ENCODE measurements around the gene PCBP4.
A peak's percentile ranks its signal among the peaks of the same experiment; 100 is the strongest.

The PCBP4 gene

DNA sequence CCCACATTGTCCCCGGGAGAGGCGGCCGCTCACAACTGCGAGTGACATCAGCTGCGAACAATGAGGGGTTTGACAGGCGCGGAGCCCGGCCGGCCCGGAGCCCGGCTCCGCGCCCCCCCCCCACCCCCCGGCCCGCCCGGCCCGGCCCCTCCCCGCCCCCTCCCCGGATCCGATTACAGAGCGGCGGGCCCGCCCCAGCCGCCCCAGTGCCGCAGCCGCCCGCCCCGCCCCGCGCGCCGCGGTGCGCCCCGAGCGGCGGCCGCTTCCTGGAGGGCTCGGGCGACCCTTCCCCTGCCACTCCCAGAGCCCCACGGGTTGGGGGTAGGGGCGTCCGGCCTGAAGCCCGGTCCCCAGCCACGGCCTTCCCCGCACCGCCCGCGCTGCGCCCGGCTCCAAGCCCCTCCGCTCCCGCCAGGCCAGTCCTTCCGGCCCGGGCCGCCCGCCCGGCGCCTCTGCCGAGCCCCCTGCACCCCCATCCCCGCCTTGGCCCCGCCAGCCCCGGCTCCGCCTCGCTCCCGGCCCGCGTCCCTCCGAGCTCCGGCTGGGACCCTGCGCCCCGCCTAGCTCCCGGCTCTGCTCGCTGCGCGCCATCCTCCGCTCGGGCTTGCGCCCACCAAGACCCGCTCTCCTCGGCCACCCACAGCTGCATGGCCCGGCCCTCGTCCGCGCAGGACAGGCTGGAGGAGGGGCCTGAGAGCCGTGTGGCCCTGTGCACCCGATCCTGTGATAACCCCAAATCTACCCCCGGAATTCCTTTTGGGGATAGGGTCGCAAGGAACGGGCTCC lies at the start of gene PCBP4:
TSS of gene PCBP4 (minus strand) at position 71 of the 786 bp plus-strand sequence. CDS start 6,214 bp downstream, outside the sequence.
- no peak for DNase-seq (ENCODE audit: low read depth in 2 of 2)

- DNase-seq (ENCODE audit: low read depth in 2 of 2): no peak
These were observed 48.4 kb upstream of the PCBP4 start for GRCh38 chr3:52015438-52016228.

DNA sequence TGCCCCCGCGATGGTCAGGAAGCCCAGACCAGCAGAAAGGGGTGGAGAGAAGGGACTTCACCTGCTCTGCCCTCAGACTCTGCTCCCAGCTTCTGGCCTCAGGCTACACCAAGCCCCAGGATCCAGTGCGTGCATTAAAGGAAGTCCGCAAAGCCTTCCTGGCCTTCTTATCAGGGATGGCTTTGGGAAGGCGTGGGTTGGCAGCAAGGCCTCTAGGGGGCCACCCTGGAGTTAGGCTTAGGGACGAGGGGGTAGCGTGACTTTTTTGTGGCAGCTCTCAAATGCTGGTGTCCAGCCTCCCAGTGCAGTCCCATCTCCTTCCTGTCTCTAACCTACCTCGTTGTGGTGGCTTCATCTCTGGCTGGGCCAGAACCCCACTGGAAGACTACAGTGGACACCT lies 47.4 kb upstream of the PCBP4 start:
- DNase-seq (ENCODE audit: low read depth in 2 of 2): no peak

DNA sequence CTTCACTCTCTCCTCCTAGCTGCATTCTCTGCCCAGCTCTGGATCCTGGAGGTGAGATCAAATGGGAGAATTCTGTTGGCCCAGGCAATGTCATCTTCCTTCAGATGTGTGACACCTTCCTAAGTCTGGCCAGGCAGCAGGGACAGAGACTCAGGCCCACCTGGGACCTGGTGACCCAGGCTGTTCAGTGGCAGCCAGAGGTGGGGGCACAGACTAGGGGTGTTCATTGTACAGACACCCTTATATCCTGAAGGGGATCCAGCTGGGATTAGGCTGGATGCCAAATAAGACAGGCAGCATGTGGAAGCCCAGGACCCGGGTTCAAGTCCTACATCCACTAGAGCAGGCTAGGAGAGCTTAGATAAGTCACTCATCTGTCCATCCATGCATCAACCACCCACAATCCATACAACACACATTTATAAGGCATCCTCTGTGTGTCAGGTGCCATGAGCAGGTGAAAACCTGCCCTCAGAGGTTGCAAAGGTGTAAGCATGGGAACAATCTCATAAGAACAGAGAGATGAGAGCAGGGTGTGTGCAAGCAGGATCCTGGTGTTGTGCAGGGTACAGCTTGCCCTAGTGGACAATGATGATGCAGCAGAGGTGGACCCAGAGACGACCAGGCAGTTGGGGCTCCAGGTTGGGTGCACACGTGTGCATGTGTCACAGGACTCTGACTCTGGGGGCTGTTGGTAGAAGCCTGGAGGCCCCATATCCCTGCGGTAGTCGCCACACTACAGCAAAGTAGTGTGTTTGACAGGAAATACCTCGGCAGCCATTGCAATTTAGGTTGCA lies 46.7 kb upstream of the PCBP4 start:
- DNase-seq (ENCODE audit: low read depth in 2 of 2): no peak

DNA sequence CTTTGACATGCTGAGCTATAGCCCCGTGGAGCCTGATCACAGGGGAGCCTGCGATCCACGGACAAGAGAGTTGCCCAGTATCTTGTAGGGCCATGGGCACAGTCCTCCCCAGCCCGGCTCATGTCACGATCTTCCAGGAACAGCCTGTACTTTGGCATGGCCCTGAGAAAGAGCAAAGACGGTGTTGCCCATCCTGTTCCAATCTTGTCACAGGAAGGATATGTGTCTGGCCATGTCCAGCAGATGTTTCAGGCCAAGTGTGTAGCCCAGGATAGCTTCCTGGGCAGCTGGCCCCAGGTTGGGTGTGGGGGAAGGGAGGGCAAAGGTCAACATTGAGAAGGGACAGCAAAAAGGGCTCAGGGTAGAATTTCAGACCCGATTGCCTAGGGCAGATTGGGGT lies 45.4 kb upstream of the PCBP4 start:
- DNase-seq (ENCODE audit: low read depth in 2 of 2): no peak

DNA sequence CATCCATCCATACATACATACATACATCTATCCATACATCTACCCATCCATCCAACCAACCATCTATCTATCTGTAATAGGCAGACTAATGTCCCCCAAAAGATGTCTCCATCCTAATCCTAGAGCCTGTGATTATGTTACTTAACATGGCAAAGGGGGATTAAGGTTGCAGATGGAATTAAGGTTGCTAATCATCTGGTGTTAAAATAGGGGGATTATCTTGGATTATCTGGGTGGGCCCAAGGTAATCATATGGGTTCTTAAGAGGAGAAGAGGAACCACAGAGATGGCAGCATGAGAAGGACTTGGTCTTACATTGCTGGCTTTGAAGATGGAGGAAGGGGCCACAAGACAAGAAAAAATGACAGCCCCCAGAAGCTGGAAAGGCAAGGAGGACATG lies 43.2 kb upstream of the PCBP4 start:
- no peak for DNase-seq (ENCODE audit: low read depth in 2 of 2)

DNA sequence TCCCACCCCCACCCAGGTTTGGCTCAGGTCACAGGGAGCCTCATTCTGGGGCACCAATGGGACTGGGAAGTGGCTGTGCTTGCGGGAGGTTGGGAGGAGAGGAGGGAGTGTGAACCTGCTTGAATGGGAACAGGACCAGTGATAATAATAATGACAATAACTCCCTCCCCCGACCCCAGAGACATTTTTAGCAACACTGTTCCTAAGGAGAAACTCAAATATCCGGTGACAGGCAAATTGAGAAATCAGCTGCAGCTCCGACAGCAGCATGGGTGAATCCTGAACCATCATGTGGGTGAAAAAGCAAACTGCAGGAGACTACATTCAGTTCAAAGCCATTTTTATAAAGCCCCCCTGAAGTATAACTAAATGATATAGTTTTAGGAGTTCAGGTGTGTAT lies 40.0 kb upstream of the PCBP4 start:
- DNase-seq (ENCODE audit: low read depth in 2 of 2): no peak

- DNase-seq (ENCODE audit: low read depth in 2 of 2): no peak
These were observed 39.5 kb upstream of the PCBP4 start for GRCh38 chr3:52006820-52007133.

DNA sequence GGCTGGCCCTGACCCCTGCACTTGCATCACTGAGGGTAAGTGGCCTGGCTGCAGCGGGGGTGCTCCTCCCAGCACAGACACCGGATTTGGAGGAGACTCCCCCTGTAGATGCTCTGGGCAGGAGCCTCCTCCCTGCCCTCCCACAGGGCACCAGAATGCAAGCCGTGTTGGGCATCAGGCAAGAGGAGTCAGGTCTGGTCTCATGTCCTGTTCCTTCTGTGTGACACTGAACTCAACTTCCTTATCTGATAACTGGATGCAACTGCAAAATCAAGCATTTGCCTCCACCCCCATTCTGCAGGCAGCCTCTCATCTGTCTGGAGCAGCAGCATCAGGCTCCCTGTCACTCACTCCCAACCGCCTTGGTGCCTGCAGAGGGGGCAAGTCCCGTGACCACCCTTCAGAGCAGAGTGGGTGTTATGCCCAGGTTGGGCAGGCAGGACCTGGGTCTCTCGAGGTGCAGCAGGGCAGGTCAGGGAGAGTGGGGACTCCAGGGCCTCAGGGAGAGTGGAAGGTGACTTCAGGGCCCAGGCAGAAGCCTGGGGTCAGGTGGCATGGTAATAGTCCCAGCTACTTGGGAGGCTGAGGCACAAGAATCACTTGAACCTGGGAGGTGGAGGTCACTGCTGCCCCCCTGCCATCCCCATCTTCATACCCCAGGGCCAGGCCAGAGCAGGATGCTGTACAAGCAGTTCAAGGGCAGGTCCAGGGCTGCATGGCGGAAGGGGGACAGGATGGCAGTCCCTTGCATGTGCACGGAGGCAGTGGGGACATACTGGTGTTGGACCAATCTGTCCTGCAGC lies 39.0 kb upstream of the PCBP4 start:
- DNase-seq (ENCODE audit: low read depth in 2 of 2): no peak

DNA sequence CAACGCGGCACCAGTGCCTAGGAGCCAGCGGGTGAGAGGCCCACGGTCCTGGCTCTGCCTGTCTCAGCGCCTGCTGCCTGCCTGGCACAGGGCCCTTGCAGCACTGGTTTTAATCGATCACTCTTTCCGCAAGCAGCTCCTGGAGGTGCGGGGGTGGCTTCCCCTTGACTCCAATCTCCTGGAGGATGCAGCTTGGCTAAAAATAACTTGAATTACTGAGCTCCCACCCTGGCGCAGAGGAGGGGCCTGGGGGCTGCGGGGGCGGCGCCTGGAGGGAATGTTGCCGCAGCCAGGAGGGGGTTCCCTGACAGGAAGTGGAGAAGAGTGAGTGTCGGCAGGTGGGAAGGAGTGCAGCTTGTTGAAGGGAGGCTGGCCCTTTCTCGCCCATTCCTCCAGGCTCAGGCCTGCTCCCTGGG lies 38.3 kb upstream of the PCBP4 start:
- no peak for DNase-seq (ENCODE audit: low read depth in 2 of 2)

DNA sequence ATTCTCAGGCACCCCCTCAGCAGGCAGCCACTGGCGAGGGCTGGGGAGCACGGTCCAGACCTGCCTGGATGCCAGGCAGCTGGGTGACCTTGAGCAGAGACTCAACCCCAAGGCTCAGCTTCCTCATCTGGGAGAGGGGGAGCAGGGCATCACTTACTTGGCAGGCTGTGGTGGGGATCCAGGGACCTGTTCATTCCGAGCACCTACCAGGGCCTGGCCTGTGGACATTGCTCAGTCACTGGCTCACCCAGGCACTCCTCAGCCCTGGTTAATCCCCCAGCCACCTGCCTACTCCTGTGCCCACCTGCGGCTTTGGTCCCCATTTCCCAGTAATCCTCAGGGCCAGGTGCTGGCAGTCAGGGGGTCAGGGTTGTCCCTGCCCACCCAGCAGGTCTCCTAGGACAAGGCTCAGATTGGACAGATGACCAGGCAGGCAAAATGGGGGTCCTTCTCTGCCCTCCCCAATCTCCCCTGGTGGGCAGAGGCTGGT lies 37.7 kb upstream of the PCBP4 start:
- no peak for DNase-seq (ENCODE audit: low read depth in 2 of 2)

GRCh38 chr3:52004163-52004787 lies 37.0 kb upstream of the PCBP4 start:
- no peak for DNase-seq (ENCODE audit: low read depth in 2 of 2)

- no peak for DNase-seq (ENCODE audit: low read depth in 2 of 2)
These were observed 35.5 kb upstream of the PCBP4 start for GRCh38 chr3:52002748-52003147.

DNA sequence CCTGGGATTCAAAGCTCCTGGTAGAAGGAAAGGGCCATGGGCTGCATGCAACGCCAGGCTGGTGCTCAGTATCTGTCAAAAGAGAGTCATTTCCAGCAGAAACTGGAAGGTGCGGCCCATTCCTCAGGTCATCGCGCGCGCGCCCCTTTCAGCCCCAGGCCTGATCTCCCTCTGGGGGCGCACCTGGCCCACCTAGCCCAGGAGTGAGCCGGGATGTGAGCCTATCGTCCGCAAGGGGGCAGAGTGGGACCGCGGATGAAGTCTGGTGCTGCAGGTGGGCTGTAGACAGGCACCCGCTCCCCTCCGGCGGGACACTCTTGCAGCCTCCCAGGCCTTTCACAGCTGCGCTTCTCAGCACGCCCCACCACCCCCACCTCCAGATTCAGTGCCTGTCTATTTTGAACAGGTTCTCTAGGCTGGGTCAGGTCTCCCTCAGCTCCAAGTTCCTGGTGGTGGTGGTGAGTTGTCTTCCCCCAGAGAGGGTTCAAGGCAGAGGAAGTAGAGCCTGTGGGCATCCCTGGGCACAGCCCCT lies 34.3 kb upstream of the PCBP4 start:
- peak; percentile 64 to 74 for DNase-seq (ENCODE audit: low read depth in 2 of 2)

- no peak for DNase-seq (ENCODE audit: low read depth in 2 of 2)
These were observed 32.6 kb upstream of the PCBP4 start for GRCh38 chr3:51999846-52000245.

DNA sequence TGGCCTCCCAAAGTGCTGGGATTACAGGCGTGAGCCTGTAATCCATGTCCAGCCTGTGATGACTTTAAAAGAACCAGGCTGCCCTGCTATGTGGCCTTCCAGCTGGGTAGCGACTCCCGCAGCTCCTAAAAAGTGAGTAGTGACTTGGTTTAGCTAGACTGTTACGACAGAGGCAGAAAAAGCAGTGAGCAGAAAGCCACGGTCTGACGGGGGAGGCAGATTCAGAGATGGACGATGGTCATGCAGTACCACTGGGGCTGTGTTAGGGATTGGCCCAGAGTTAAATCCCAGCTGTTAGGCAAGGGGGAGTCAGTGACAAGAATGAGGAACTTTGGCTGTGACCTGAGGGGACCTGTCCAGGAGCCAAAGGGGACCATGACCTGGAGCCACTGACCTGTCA lies 31.5 kb upstream of the PCBP4 start:
- no peak for DNase-seq (ENCODE audit: low read depth in 2 of 2)

DNA sequence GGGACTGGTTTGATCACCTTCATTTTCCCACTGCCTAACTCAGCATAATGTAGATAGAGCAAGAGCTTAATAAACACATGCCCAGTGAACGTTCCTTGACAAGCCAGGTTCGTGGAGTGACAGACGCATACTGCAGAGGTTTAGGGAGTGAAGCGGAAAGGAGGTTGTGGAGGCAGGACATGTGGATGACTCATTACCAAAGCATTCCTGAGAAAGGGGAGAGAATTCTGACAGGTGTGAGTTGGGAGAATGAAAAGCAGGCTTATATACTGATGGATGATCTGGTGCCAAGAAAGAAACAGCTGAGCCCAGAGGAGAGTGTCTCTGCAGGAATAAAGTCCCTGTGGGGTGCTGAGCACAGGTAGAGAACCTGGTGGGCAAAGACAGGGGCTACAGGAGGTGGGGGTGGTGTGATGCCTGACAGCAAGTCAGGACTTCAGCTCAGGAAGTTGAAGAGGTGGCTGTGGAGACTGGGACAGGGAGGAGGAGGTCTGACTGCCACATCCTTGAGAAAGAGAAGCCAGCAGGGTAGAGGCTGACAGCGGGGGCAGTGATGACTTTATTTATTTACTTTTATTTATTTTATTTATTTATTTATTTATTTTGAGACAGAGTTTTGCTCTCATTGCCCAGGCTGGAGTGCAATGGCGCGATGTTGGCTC lies 30.8 kb upstream of the PCBP4 start:
- DNase-seq (ENCODE audit: low read depth in 2 of 2): no peak

GRCh38 chr3:51997172-51997571 lies 29.9 kb upstream of the PCBP4 start:
- DNase-seq (ENCODE audit: low read depth in 2 of 2): no peak

DNA sequence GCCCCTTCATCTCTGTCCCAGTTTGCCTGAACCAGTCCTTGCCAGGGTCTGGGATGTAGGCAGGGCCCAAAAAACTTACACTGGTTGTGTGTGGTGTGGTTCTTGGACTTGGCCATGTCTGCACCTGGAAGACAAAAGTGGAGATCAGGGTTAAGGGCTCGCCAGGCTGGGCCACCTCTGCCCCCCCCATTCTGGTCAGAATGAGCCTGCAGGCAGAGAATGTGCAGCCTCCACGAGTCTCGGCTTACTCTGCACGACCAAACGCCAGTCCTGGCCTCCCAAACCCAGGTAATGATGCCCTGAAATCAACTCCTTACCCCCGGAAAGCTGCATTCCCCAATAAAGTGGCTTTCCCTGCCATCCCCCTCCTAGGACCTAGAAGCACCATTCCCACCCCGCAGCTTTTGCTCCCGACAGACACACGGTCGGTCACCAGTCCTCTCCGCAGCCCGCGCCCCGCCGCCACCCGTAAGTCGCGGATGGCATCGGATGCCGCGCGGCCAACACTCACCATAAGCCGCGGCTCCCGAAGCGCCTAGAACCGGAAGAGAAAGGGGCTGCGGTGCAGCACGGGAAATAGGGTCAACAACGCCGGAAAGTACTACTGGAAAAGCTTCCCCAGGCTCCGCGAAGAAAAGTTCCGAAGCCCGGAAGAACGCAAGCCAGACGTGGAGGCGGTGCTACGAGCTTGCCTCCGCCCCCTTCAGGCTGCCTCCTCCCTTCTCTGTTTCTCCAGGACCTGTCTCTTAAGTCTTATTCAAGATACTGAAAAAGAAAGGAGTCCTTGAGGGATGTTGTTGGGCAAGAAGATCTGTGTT lies 28.3 kb upstream of the PCBP4 start, which contains the start of gene RPL29:
TSS of gene RPL29 (minus strand) at position 550 of the 818 bp plus-strand sequence. CDS start at position 116, 434 bp downstream.
- DNase-seq (ENCODE audit: low read depth in 2 of 2): peak; percentile 84 to 87

Data from activated CD8-positive, alpha-beta memory T cell treated with anti-CD3 and anti-CD28 coated beads for 4 hours (primary cell).